Neural cell (in vitro differentiated cells): ENCODE results near the gene UGCG. TPM values are rescaled to one million over a fixed set of nuclear protein-coding genes. Genes with fewer than 3 reads are reported as not detected.

ENCODE experiments used
- H2AFZ ChIP-seq: fragments of 200-600, 300-800 bp; sonication (generic), shearing (Covaris generic); 2 replicates; pipeline ENCODE4 v1.6.0; 2014; ENCODE audit warnings: low read depth, mild to moderate bottlenecking, antibody characterized with exemption, low read length, moderate library complexity
- H3F3A ChIP-seq: fragments of 200-600 bp; shearing (Covaris generic); 2 replicates; pipeline ENCODE4 v1.6.1; 2016; ENCODE audit warnings: mild to moderate bottlenecking, moderate library complexity, mixed read lengths, antibody characterized with exemption, low read length; ENCODE audit not compliant: insufficient read depth, poor library complexity, severe bottlenecking
- H3K27ac ChIP-seq: fragments of 200-600, 300-800 bp; sonication (generic), shearing (Covaris generic); 2 replicates; pipeline ENCODE4 v1.5.1; 2014; ENCODE audit warnings: mild to moderate bottlenecking, low read length, moderate library complexity
- H3K27me3 ChIP-seq: fragments of 300-800, 200-600 bp; sonication (generic), shearing (Covaris generic); 2 replicates; pipeline ENCODE4 v1.6.0; 2014; ENCODE audit warnings: mild to moderate bottlenecking, low read depth, low read length, moderate library complexity; ENCODE audit not compliant: insufficient read depth
- H3K36me3 ChIP-seq: fragments of 300-800, 200-600 bp; sonication (generic), shearing (Covaris generic); 2 replicates; pipeline ENCODE4 v1.5.1; 2014; ENCODE audit warnings: mild to moderate bottlenecking, antibody characterized with exemption, low read length, moderate library complexity; ENCODE audit not compliant: insufficient read depth
- H3K4me2 ChIP-seq: fragments of 300-800, 200-600 bp; sonication (generic), shearing (Covaris generic); 2 replicates; pipeline ENCODE4 v1.6.0; 2014; ENCODE audit warnings: mild to moderate bottlenecking, low read length
- H3K4me3 ChIP-seq: fragments of 300-800, 200-600 bp; sonication (generic), shearing (Covaris generic); 2 replicates; pipeline ENCODE4 v1.5.1; 2014; ENCODE audit warnings: mild to moderate bottlenecking, low read length, moderate library complexity
- H3K79me2 ChIP-seq: fragments of 200-600 bp; shearing (Covaris generic); replicated peaks from 2 replicates; pipeline ENCODE4 v1.6.0; 2014; ENCODE audit warnings: mild to moderate bottlenecking, low read length, moderate library complexity; ENCODE audit not compliant: insufficient read depth
- H3K9ac ChIP-seq: fragments of 300-800, 200-600 bp; sonication (generic), shearing (Covaris generic); 2 replicates; pipeline ENCODE4 v1.6.1; 2016; ENCODE audit warnings: mild to moderate bottlenecking, low read length, mixed read lengths
- H3K9me2 ChIP-seq: fragments of 200-600 bp; shearing (Covaris generic); 2 replicates; pipeline ENCODE4 v1.6.1; 2016; ENCODE audit warnings: mild to moderate bottlenecking, low read length, mixed read lengths; ENCODE audit not compliant: insufficient read depth
- H3K9me3 ChIP-seq: fragments of 200-600, 300-800 bp; sonication (generic), shearing (Covaris generic); 2 replicates; pipeline ENCODE4 v1.6.1; 2016; ENCODE audit warnings: mild to moderate bottlenecking, mixed run types, low read length, moderate library complexity, mixed read lengths
- H4K20me1 ChIP-seq: fragments of 200-600 bp; shearing (Covaris generic); 2 replicates; pipeline ENCODE4 v1.6.1; 2016; ENCODE audit warnings: mild to moderate bottlenecking, mixed run types; ENCODE audit not compliant: insufficient read depth
- EP300 ChIP-seq: fragments of 450-650 bp; conservative IDR thresholded peaks from 2 replicates; pipeline ENCODE4 v1.6.1; 2014; ENCODE audit warnings: antibody characterized with exemption, mild to moderate bottlenecking, moderate library complexity; ENCODE audit not compliant: poor library complexity, severe bottlenecking
- EZH2 ChIP-seq: fragments of 200-600, 300-800 bp; shearing (Covaris generic), sonication (generic); IDR thresholded peaks from 2 replicates; pipeline ENCODE4 v1.6.1; 2014; ENCODE audit warnings: antibody characterized with exemption, low read length, borderline replicate concordance, mild to moderate bottlenecking; ENCODE audit not compliant: insufficient read depth, poor library complexity, severe bottlenecking
- MXI1 ChIP-seq: fragments of 450-650 bp; conservative IDR thresholded peaks from 2 replicates; pipeline ENCODE4 v1.6.1; 2014; ENCODE audit warnings: antibody characterized with exemption, mild to moderate bottlenecking; ENCODE audit not compliant: poor library complexity, severe bottlenecking
- POLR2AphosphoS5 ChIP-seq: IDR thresholded peaks from 2 replicates; pipeline ENCODE4 v1.6.1; 2012
- RAD21 ChIP-seq: fragments of 450-650 bp; conservative IDR thresholded peaks from 2 replicates; pipeline ENCODE4 v1.6.1; 2014; ENCODE audit warnings: antibody characterized with exemption, mild to moderate bottlenecking, moderate library complexity
- SMC3 ChIP-seq: fragments of 450-650 bp; conservative IDR thresholded peaks from 2 replicates; pipeline ENCODE4 v1.6.1; 2014; ENCODE audit warnings: antibody characterized with exemption, mild to moderate bottlenecking, moderate library complexity; ENCODE audit not compliant: poor library complexity
- TAF1 ChIP-seq: IDR thresholded peaks from 2 replicates; pipeline ENCODE4 v1.6.1; 2012; ENCODE audit warnings: low read depth
- polyA plus RNA-seq: library from polyadenylated mRNA; depleted of rRNA; stranded (reverse); fragments of >200 nt; gene quantifications from 2 replicates; pipeline ENCODE4 v1.2.3, GENCODE V29; 2014
- TF ChIP-seq, protein P1 (sequence below): fragments of 450-650 bp; IDR thresholded peaks from 2 replicates; pipeline ENCODE4 v1.5.1; 2014; ENCODE audit warnings: antibody characterized with exemption, mild to moderate bottlenecking, moderate library complexity; ENCODE audit not compliant: poor library complexity, severe bottlenecking
- TF ChIP-seq, protein P2 (sequence below): IDR thresholded peaks from 2 replicates; pipeline ENCODE4 v1.6.1; 2012; ENCODE audit warnings: borderline replicate concordance

Gene UGCG
- polyA plus RNA-seq, 1 donor from 2014 or later, result 93.6 TPM

DNA sequence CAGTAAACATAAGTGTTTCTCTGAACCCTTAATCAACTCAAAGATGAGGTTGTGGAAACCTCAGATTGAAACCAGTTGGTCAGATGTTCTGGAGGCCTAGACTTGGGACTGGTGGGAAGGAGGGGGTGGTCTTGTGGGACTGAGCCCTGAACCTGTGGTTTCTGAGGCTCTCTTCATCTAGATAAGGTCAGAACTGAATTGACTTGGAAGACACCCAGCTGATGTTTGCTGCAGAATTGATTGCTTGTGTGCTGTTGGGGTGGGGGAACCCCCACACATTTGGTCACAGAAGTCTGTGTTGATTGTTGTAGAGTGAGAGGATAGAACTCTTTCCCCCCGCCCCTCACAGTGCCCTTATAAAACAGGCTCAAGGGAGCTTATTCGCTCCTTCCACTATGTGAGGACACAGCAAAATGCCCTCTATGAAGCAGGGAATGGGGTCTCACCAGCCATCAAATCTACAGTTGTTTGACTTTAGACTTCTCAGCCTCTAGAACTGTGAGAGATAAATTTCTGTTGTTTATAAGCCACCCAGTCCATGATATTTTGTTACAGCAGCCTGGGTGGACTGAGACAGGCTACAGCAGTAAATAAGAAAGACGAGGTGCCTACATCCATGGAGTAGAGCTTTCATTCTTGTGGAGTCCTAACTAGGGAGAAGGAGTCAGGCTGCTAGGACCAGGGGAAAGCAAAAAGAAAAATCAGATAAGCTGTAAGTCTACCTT is 25.7 kb upstream of the UGCG start:
- Histone ChIP-seq H3K9ac (no peak overlapping the region), H3K4me2 (no peak overlapping the region), H4K20me1 (no peaks in the 10 kb centered on the region), H3K9me2 (no peaks in the 10 kb centered on the region), H3K36me3 (no peaks in the 10 kb centered on the region), H3K9me3 (no peaks in the 10 kb centered on the region), H3K4me3 (no peak overlapping the region), H3K27ac (no peak overlapping the region), H2AFZ (no peak overlapping the region), H3K79me2 (no peaks in the 10 kb centered on the region), H3F3A (no peaks in the 10 kb centered on the region), H3K27me3 (no peaks in the 10 kb centered on the region)
- TF ChIP-seq EP300, result no peak
- TF ChIP-seq, protein P1, sequence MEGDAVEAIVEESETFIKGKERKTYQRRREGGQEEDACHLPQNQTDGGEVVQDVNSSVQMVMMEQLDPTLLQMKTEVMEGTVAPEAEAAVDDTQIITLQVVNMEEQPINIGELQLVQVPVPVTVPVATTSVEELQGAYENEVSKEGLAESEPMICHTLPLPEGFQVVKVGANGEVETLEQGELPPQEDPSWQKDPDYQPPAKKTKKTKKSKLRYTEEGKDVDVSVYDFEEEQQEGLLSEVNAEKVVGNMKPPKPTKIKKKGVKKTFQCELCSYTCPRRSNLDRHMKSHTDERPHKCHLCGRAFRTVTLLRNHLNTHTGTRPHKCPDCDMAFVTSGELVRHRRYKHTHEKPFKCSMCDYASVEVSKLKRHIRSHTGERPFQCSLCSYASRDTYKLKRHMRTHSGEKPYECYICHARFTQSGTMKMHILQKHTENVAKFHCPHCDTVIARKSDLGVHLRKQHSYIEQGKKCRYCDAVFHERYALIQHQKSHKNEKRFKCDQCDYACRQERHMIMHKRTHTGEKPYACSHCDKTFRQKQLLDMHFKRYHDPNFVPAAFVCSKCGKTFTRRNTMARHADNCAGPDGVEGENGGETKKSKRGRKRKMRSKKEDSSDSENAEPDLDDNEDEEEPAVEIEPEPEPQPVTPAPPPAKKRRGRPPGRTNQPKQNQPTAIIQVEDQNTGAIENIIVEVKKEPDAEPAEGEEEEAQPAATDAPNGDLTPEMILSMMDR, result no peak
- no peak for TF ChIP-seq RAD21
- TF ChIP-seq MXI1, result no peak
- no peak for TF ChIP-seq EZH2
- TF ChIP-seq, protein P2, sequence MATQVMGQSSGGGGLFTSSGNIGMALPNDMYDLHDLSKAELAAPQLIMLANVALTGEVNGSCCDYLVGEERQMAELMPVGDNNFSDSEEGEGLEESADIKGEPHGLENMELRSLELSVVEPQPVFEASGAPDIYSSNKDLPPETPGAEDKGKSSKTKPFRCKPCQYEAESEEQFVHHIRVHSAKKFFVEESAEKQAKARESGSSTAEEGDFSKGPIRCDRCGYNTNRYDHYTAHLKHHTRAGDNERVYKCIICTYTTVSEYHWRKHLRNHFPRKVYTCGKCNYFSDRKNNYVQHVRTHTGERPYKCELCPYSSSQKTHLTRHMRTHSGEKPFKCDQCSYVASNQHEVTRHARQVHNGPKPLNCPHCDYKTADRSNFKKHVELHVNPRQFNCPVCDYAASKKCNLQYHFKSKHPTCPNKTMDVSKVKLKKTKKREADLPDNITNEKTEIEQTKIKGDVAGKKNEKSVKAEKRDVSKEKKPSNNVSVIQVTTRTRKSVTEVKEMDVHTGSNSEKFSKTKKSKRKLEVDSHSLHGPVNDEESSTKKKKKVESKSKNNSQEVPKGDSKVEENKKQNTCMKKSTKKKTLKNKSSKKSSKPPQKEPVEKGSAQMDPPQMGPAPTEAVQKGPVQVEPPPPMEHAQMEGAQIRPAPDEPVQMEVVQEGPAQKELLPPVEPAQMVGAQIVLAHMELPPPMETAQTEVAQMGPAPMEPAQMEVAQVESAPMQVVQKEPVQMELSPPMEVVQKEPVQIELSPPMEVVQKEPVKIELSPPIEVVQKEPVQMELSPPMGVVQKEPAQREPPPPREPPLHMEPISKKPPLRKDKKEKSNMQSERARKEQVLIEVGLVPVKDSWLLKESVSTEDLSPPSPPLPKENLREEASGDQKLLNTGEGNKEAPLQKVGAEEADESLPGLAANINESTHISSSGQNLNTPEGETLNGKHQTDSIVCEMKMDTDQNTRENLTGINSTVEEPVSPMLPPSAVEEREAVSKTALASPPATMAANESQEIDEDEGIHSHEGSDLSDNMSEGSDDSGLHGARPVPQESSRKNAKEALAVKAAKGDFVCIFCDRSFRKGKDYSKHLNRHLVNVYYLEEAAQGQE, result no peak
- no peak for TF ChIP-seq POLR2AphosphoS5
- TF ChIP-seq SMC3, result no peak
- no peak for TF ChIP-seq TAF1

DNA sequence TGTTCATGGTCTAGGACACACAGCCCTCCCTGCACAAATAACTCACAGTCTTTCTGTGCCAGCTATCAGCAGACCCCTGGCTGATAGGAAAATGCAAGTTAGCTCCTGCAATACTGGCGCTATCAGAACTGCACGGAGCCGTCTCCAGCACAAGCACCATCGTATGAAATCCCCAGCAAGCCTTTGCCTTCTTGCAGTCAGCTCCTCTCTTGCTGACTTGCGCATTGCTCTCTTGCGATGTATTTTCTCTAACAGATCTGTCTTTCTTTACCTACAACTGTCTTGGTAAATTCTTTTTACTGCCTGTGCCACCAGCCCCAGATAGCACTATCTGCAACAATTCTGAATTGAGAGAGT is 25.1 kb upstream of the UGCG start:
- TF ChIP-seq, protein P2, result no peak
- TF ChIP-seq TAF1, result no peak
- no peak for TF ChIP-seq EZH2
- TF ChIP-seq SMC3, result no peak
- TF ChIP-seq EP300, result no peak
- TF ChIP-seq RAD21, result no peak
- no peaks in the 10 kb centered on the region for H3K9me2 ChIP-seq
- no peaks in the 10 kb centered on the region for H3K36me3 ChIP-seq
- no peaks in the 10 kb centered on the region for H3F3A ChIP-seq
- H3K4me3 ChIP-seq, result no peak overlapping the region
- H3K27ac ChIP-seq, result no peak overlapping the region
- H2AFZ ChIP-seq, result no peak overlapping the region
- no peak overlapping the region for H3K4me2 ChIP-seq
- H3K79me2 ChIP-seq, result no peaks in the 10 kb centered on the region
- H3K27me3 ChIP-seq, result no peaks in the 10 kb centered on the region
- no peaks in the 10 kb centered on the region for H4K20me1 ChIP-seq
- H3K9me3 ChIP-seq, result no peaks in the 10 kb centered on the region
- no peak overlapping the region for H3K9ac ChIP-seq
